Measurements from ENCODE around the gene C19orf81. TPM values are rescaled to one million over a fixed set of nuclear protein-coding genes. Genes with fewer than 3 reads are reported as not detected.
"Not testable (repeated sequence)": the region's sequence is repeated elsewhere in the genome, so short reads cannot be mapped to it uniquely, and the experiment has no call there.

Gene C19orf81
- total RNA-seq, 3 donors from 2014 or later, result 0.95 TPM; not detected in 2

DNA sequence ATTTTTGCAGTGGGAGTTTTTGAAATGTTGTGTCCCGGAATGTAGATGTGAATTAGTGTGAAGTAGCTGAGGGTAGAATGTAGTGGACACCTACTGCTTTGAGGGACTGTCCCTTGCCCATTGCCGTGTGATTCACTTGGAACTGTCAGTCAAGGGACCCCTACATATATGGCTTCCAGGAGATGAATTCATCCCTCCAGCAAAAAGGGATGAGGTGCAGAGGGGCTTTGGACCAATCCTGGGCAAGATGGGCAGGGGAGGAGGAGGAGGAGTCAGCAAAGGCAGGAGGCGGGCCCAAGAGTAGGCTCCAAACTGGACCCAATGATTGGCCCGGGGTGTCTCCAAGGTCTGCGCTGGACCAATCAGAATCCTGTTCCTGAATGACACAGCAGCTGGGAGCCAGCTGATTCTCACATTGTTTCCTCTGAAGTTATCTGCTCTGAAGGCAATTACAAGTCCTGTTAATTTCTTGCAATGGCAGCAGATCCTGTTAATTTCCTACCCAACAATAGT, 28.8 kb upstream of the C19orf81 start:
- not testable (repeated sequence) for H3K27me3 Mint-ChIP-seq (ENCODE audit: low read depth); H3K36me3 Mint-ChIP-seq (ENCODE audit: insufficient read depth); DNase-seq; ATAC-seq; H3K4me1 Mint-ChIP-seq (ENCODE audit: low read depth); H3K4me3 Mint-ChIP-seq; H3K9me3 Mint-ChIP-seq

- ATAC-seq, result no peak
- H3K9me3 Mint-ChIP-seq, result no peaks in the 10 kb centered on the region
- H3K4me1 Mint-ChIP-seq (ENCODE audit: low read depth), result no peaks in the 10 kb centered on the region
- H3K27me3 Mint-ChIP-seq (ENCODE audit: low read depth), result peaks cover 15% of the 10 kb centered on the region
- H3K4me3 Mint-ChIP-seq, result no peak overlapping the region
- no peaks in the 10 kb centered on the region for H3K36me3 Mint-ChIP-seq (ENCODE audit: insufficient read depth)
- DNase-seq, result no peak
Measured at GRCh38 chr19:50624949-50625600, 24.2 kb upstream of the C19orf81 start.

DNA sequence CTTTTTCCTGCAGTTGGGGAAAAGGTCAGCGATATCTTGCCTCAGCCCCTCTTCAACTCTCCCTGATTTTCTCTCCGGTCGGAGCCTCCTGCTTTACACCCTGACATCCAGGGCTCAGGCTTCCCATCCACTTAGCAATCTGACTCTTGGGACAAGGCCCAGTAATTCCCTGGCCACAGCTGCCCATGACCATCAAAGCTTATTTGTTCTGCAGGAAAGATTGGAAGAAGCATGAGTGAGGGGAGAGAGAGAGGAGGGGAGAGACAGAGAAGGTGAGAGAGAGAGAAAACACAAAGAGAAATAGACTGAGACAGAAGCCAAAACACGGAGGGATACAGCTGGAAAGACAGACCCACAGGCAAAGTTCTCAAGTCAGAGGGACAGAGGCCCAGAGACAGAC, 23.2 kb upstream of the C19orf81 start:
- DNase-seq (no peak), ATAC-seq (no peak)
- Mint-ChIP-seq H3K9me3 (no peaks in the 10 kb centered on the region), H3K4me1 (ENCODE audit: low read depth) (no peaks in the 10 kb centered on the region), H3K4me3 (no peak overlapping the region), H3K36me3 (ENCODE audit: insufficient read depth) (no peaks in the 10 kb centered on the region), H3K27me3 (ENCODE audit: low read depth) (peaks cover 15% of the 10 kb centered on the region)

DNA sequence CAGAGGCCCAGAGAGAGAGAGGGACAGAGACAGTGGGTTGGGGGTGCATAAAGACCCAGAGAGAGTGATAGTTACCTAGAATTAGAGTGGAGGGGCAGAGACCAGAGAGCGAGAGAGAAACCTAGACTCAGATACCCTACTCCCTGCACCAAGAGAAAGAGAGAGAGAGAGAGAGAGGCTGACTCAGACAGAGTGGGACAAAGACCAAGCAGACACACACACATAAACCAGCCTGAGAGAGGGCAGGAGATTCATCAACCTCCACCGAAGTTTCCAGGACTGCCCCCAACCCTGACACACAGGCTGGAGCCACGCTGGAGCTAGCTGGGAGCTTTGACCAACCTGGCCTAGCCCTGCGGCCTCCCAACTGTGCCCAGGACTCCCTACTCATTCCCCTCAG, 22.4 kb upstream of the C19orf81 start:
- DNase-seq (no peak), ATAC-seq (no peak)
- Mint-ChIP-seq H3K27me3 (ENCODE audit: low read depth) (peaks cover 19% of the 10 kb centered on the region), H3K9me3 (no peaks in the 10 kb centered on the region), H3K36me3 (ENCODE audit: insufficient read depth) (no peaks in the 10 kb centered on the region), H3K4me3 (no peak overlapping the region), H3K4me1 (ENCODE audit: low read depth) (no peaks in the 10 kb centered on the region)

GRCh38 chr19:50628146-50628545, 21.1 kb upstream of the C19orf81 start:
- H3K4me3 Mint-ChIP-seq, result no peak overlapping the region
- ATAC-seq (no peak), DNase-seq (no peak)
- H3K9me3 Mint-ChIP-seq, result peaks cover 1% of the 10 kb centered on the region
- no peaks in the 10 kb centered on the region for H3K4me1 Mint-ChIP-seq (ENCODE audit: low read depth)
- H3K36me3 Mint-ChIP-seq (ENCODE audit: insufficient read depth), result no peaks in the 10 kb centered on the region
- peaks cover 22% of the 10 kb centered on the region for H3K27me3 Mint-ChIP-seq (ENCODE audit: low read depth)

DNA sequence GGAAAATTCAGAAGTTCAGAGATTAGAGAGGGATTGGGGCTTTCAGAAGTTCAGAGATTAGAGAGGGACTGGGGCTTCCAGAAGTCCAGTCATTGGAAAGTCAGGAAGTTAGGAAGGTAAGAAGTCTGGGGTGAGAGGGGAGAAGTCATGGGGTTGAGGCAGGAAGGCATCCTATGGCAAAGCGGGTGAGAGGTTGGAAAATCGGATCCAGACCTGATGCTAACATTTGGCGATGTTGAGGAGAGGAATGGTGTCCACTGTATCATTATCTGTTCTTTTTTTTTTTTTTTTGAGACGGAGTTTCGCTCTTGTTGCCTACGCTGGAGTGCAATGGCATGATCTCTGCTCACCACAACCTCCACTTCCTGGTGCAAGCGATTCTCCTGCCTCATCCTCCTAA, 20.7 kb upstream of the C19orf81 start:
- ATAC-seq, result no peak

DNA sequence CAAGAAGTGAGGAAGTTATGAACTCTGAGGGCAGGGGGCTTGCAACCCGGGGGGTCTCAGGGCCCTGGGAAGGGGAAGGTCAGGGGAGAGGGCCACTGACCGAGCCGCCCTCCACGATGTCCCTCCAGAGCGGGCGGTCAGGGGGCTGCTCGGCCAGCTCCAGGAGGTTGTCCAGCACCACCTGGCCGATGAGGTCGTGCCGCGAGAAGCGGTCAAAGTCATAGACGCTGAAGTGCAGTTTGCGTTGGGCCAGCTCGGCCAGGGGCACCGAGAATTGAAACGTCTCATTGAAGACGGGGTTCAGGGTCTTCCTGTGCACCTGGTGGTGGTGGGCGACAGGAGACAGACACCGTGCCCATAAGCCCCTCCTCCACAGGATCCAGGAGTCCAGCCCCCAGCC, 20.1 kb upstream of the C19orf81 start:
- DNase-seq (no peak), ATAC-seq (no peak)
- Mint-ChIP-seq H3K4me3 (no peak overlapping the region), H3K4me1 (ENCODE audit: low read depth) (no peaks in the 10 kb centered on the region), H3K9me3 (peaks cover 9% of the 10 kb centered on the region), H3K36me3 (ENCODE audit: insufficient read depth) (no peaks in the 10 kb centered on the region), H3K27me3 (ENCODE audit: low read depth) (peaks cover 22% of the 10 kb centered on the region)

More for the DNA sequence above, 20.7 kb upstream of the C19orf81 start:
- Mint-ChIP-seq H3K9me3 (peaks cover 5% of the 10 kb centered on the region), H3K4me3 (no peak overlapping the region), H3K4me1 (ENCODE audit: low read depth) (no peaks in the 10 kb centered on the region), H3K36me3 (ENCODE audit: insufficient read depth) (no peaks in the 10 kb centered on the region), H3K27me3 (ENCODE audit: low read depth) (peaks cover 22% of the 10 kb centered on the region)
- DNase-seq, result no peak

GRCh38 chr19:50629801-50630200, 19.4 kb upstream of the C19orf81 start:
- Mint-ChIP-seq H3K36me3 (ENCODE audit: insufficient read depth) (no peaks in the 10 kb centered on the region), H3K4me3 (no peak overlapping the region), H3K9me3 (peaks cover 10% of the 10 kb centered on the region), H3K27me3 (ENCODE audit: low read depth) (peaks cover 22% of the 10 kb centered on the region), H3K4me1 (ENCODE audit: low read depth) (no peaks in the 10 kb centered on the region)
- no peak for DNase-seq
- no peak for ATAC-seq

DNA sequence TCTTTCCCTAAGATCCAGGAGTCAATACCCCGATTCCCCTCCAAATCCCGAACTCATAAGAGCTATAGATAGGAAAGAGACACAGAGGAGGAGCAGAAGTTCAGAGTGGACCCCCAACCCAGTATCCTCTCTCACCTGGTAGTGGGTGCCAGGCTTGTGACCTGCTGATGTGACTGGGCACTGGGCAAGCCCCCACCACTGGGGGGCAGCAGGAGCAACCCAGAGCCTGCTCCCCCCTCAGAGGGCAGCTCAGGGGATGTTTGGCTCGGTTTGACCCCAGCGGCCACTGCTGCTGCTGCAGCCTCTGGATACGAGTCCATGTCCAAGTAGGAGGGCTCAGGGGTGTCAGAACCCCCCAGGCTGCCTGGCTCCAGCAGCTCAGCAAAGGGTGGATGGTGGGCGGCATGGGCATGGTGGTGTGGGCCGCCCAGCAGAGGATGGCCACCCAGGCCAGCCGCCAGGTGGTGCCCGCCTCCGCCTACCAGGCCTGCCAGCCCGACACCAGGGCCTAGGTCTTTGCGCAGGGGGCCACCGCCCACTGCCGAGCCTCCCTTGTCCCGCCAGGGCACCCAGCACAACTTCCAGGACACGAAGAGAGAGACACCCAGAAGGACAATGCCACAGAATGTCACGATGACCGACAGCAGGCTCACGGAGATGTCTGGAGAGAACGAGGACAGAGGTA, 17.0 kb upstream of the C19orf81 start:
- DNase-seq (no peak), ATAC-seq (no peak)
- H3K27me3 Mint-ChIP-seq (ENCODE audit: low read depth), result peaks cover 26% of the 10 kb centered on the region
- H3K4me1 Mint-ChIP-seq (ENCODE audit: low read depth), result no peaks in the 10 kb centered on the region
- H3K4me3 Mint-ChIP-seq, result no peak overlapping the region
- no peaks in the 10 kb centered on the region for H3K36me3 Mint-ChIP-seq (ENCODE audit: insufficient read depth)
- peaks cover 20% of the 10 kb centered on the region for H3K9me3 Mint-ChIP-seq

- ATAC-seq, result no peak
- peaks cover 1% of the 10 kb centered on the region for H3K4me1 Mint-ChIP-seq (ENCODE audit: low read depth)
Measured at GRCh38 chr19:50633359-50633758, 15.9 kb upstream of the C19orf81 start.

GRCh38 chr19:50633973-50634372, 15.3 kb upstream of the C19orf81 start:
- Mint-ChIP-seq H3K4me3 (no peak overlapping the region), H3K27me3 (ENCODE audit: low read depth) (peaks cover 35% of the 10 kb centered on the region), H3K36me3 (ENCODE audit: insufficient read depth) (no peaks in the 10 kb centered on the region), H3K9me3 (peaks cover 20% of the 10 kb centered on the region), H3K4me1 (ENCODE audit: low read depth) (peaks cover 2% of the 10 kb centered on the region)
- ATAC-seq, result no peak
- DNase-seq, result no peak

More at GRCh38 chr19:50633359-50633758, 15.9 kb upstream of the C19orf81 start:
- Mint-ChIP-seq H3K27me3 (ENCODE audit: low read depth) (peaks cover 31% of the 10 kb centered on the region), H3K36me3 (ENCODE audit: insufficient read depth) (no peaks in the 10 kb centered on the region), H3K4me3 (no peak overlapping the region), H3K9me3 (peaks cover 20% of the 10 kb centered on the region)
- DNase-seq, result no peak

DNA sequence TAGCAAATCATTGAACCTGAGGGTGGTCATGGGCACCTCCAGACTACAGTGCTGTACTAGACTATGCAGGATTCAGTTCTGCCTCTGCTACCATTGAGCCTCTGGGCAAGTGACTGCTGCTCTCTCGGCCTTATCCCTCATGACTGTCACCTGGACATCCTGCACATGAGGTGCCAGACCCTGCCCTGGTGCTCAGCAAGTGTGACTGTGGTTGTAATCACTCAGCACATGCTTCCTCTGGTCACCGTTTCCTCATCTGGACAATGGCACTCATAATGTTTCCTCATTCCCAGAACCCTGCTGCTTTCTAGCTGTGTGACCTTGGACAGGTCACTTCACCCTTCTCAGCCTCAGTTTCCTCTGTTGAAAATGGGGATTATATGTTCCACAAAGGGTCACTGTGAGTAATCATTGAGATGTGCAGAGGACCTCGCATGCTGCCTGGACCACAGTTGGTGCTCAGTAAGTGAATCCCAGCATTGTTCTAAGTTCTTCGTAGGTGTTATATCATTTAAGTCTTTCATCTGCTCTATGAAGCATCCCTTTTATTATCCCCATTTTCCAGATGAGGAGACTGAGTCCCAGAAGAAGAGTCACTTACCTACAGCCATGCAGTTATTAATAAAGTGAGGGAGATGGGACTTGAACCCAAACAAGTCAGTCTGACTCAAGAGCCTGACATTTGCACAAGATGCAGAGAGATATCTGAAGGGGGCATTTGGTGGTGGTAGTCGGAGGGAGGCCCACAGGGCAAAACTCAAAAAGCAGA, 12.7 kb upstream of the C19orf81 start:
- peaks cover 48% of the 10 kb centered on the region for H3K27me3 Mint-ChIP-seq (ENCODE audit: low read depth)
- no peak for DNase-seq

DNA sequence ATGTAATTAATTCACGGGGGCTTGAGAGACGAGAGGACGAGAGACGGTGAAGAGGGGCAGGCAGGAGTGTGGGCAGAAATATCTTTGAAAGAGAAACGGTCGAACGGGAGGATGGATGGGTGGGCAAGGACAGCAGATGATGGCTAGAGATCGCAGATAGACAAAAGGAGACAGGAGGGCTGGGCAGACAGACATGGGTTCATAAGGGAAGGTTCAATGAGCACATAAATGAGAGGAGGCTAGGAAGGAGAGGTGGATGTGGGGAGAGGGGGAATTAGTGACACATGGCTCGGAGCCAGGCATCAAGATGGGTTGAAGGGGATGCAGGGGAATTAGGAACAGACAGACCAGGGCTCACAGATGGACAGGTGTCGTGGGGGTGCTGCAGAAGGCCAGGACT, 10.6 kb upstream of the C19orf81 start:
- Mint-ChIP-seq H3K27me3 (ENCODE audit: low read depth) (peaks cover 55% of the 10 kb centered on the region), H3K4me1 (ENCODE audit: low read depth) (peaks cover 4% of the 10 kb centered on the region), H3K36me3 (ENCODE audit: insufficient read depth) (no peaks in the 10 kb centered on the region), H3K9me3 (peaks cover 15% of the 10 kb centered on the region), H3K4me3 (no peak overlapping the region)
- DNase-seq (no peak), ATAC-seq (peak in 1 of 2 donors; percentile 12)

More for the DNA sequence above, 12.7 kb upstream of the C19orf81 start:
- no peak for ATAC-seq
- no peaks in the 10 kb centered on the region for H3K36me3 Mint-ChIP-seq (ENCODE audit: insufficient read depth)
- H3K4me3 Mint-ChIP-seq, result no peak overlapping the region
- H3K4me1 Mint-ChIP-seq (ENCODE audit: low read depth), result peaks cover 4% of the 10 kb centered on the region
- H3K9me3 Mint-ChIP-seq, result peaks cover 20% of the 10 kb centered on the region

Measured in activated T-cell treated with anti-CD3 and anti-CD28 coated beads, Interleukin-2, amount 50 U/mL, for 4 hours (primary cell).